Keratinocyte (primary cell): ENCODE data around the gene POPDC3. TPM values are rescaled to one million over a fixed set of nuclear protein-coding genes. Genes with fewer than 3 reads are reported as not detected.

Source experiments
- DNase-seq: peaks from one replicate; pipeline ENCODE4 v3.0.0-alpha.2; 2011; ENCODE audit warnings: low read depth, missing footprints, low spot score
- FAIRE-seq: peaks from 2 replicates; lab custom pipeline; 2011; peaks lifted over from hg19 to GRCh38; lab: Jason Lieb, UNC
- H2AFZ ChIP-seq: 2 replicates; pipeline ENCODE4 v1.6.0; 2012; ENCODE audit warnings: low read length, control low read depth, inconsistent platforms; ENCODE audit not compliant: control insufficient read depth
- H3K27ac ChIP-seq: 2 replicates; pipeline ENCODE4 v1.5.1; 2011; ENCODE audit warnings: low read length; ENCODE audit not compliant: control insufficient read depth, insufficient read depth
- H3K27me3 ChIP-seq: 3 replicates; pipeline ENCODE4 v1.6.0; 2011; ENCODE audit warnings: low read length; ENCODE audit not compliant: control insufficient read depth, insufficient read depth; ENCODE audit errors: extremely low read depth
- H3K36me3 ChIP-seq, 2 experiments: 2 replicates in 1 of 2; 3 replicates in 1 of 2; pipeline ENCODE4 v1.5.1; 2011; ENCODE audit warnings: low read length in 2 of 2, mild to moderate bottlenecking in 1 of 2; ENCODE audit not compliant: control insufficient read depth in 2 of 2, insufficient read depth in 2 of 2; ENCODE audit errors: extremely low read depth in 1 of 2
- H3K4me1 ChIP-seq: 3 replicates; pipeline ENCODE4 v1.5.1; 2011; ENCODE audit warnings: low read length; ENCODE audit not compliant: control insufficient read depth, insufficient read depth; ENCODE audit errors: extremely low read depth
- H3K4me2 ChIP-seq: 3 replicates; pipeline ENCODE4 v1.6.0; 2011; ENCODE audit warnings: low read depth, low read length; ENCODE audit not compliant: control insufficient read depth, insufficient read depth; ENCODE audit errors: extremely low read depth
- H3K4me3 ChIP-seq, 3 experiments: fragments of 200-600 bp in 1 of 3; sonication (generic) in 1 of 3; 2 replicates in 2 of 3; 3 replicates in 1 of 3; pipeline ENCODE4 v1.5.1; 2011 to 2016; ENCODE audit warnings: low read length in 3 of 3, mild to moderate bottlenecking in 3 of 3, control low read depth in 2 of 3, inconsistent platforms in 1 of 3, low read depth in 1 of 3, mixed read lengths in 1 of 3, mixed run types in 1 of 3, moderate library complexity in 1 of 3; ENCODE audit not compliant: control insufficient read depth in 2 of 3, insufficient read depth in 2 of 3; ENCODE audit errors: extremely low read depth in 1 of 3
- H3K79me2 ChIP-seq: 2 replicates; pipeline ENCODE4 v1.6.0; 2012; ENCODE audit warnings: low read length; ENCODE audit not compliant: control insufficient read depth, insufficient read depth
- H3K9ac ChIP-seq: 3 replicates; pipeline ENCODE4 v1.6.0; 2011; ENCODE audit warnings: low read length; ENCODE audit not compliant: control insufficient read depth, insufficient read depth; ENCODE audit errors: extremely low read depth
- H3K9me1 ChIP-seq: 3 replicates; pipeline ENCODE4 v1.6.0; 2011; ENCODE audit warnings: low read length; ENCODE audit not compliant: control insufficient read depth, insufficient read depth; ENCODE audit errors: extremely low read depth
- H3K9me3 ChIP-seq: 2 replicates; pipeline ENCODE4 v1.5.1; 2012; ENCODE audit warnings: low read depth, low read length; ENCODE audit not compliant: control insufficient read depth
- H4K20me1 ChIP-seq: 3 replicates; pipeline ENCODE4 v1.6.0; 2011; ENCODE audit warnings: low read length; ENCODE audit not compliant: control insufficient read depth, insufficient read depth; ENCODE audit errors: extremely low read depth
- EZH2 ChIP-seq: IDR thresholded peaks from one replicate; pipeline ENCODE4 v1.6.1; 2012; ENCODE audit warnings: inconsistent platforms, mild to moderate bottlenecking, low read length, moderate library complexity
- dilution Hi-C: fragments of 300-500 bp; cut with MboI; formaldehyde crosslinking; loops from one replicate; pipeline ENCODE4 v1.7.0; 2020; ENCODE audit warnings: low sequenced_read_pairs; ENCODE audit not compliant: extremely low pct_ligation_motif_present
- polyA plus RNA-seq, 5 experiments: library from polyadenylated mRNA; depleted of rRNA in 3 of 5; stranded (reverse) in 3 of 5; stranded (forward) in 1 of 5; unstranded in 1 of 5; fragments of >200 nt; gene quantifications; 1 replicate in 1 of 5; 2 replicates in 3 of 5; 3 replicates in 1 of 5; pipeline versions ENCODE4 v1.2.1 to v1.2.3, GENCODE V29; 2011 to 2012; ENCODE audit warnings: missing spikeins in 2 of 5, low read depth in 1 of 5, low replicate concordance in 1 of 5
- TF ChIP-seq, protein P1 (sequence below), 3 experiments: IDR thresholded peaks in 1 of 3; conservative IDR thresholded peaks in 1 of 3; optimal IDR thresholded peaks in 1 of 3; 2 replicates in 2 of 3; 3 replicates in 1 of 3; pipeline versions ENCODE3 to v1.5.1; 2011; ENCODE audit warnings: low read length in 3 of 3, mild to moderate bottlenecking in 3 of 3, moderate library complexity in 2 of 3, control low read depth in 1 of 3, inconsistent platforms in 1 of 3; ENCODE audit not compliant: insufficient read depth in 2 of 3; ENCODE audit errors: extremely low read depth in 1 of 3

Gene POPDC3
- polyA plus RNA-seq, 1 donor (not counting 4 experiments of a cell fraction or from before 2014, with no cell fraction given): 17.2 TPM

DNA sequence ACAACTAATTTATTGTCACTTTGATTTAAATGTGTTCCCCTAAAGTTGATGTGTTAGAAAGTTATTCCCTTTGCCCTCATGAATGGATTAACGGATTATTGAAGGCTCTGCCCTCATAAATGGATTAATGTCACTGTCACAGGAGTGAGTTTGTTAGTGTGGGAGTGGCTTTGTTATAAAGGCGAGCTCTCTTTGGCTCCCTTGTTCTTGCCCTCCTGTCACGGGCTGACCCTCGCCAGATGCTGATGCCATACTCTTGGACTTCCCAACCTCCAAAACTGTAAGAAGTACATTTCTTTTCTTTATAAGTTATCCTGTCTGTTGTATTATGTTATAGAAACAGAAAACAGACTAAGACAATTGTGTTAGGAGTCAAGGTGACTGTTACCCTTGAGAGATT lies 22.7 kb upstream of the POPDC3 start:
- TF ChIP-seq, protein P1, sequence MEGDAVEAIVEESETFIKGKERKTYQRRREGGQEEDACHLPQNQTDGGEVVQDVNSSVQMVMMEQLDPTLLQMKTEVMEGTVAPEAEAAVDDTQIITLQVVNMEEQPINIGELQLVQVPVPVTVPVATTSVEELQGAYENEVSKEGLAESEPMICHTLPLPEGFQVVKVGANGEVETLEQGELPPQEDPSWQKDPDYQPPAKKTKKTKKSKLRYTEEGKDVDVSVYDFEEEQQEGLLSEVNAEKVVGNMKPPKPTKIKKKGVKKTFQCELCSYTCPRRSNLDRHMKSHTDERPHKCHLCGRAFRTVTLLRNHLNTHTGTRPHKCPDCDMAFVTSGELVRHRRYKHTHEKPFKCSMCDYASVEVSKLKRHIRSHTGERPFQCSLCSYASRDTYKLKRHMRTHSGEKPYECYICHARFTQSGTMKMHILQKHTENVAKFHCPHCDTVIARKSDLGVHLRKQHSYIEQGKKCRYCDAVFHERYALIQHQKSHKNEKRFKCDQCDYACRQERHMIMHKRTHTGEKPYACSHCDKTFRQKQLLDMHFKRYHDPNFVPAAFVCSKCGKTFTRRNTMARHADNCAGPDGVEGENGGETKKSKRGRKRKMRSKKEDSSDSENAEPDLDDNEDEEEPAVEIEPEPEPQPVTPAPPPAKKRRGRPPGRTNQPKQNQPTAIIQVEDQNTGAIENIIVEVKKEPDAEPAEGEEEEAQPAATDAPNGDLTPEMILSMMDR (optimal IDR thresholded peaks at IDR 0.05 in 1 of 3, IDR thresholded peaks at IDR 0.05 in 1 of 3, conservative IDR thresholded peaks at IDR 0.05 in 1 of 3; ENCODE audit: extremely low read depth in 1 of 3, insufficient read depth in 2 of 3, low read length in 3 of 3): no peak
- TF ChIP-seq EZH2: no peak
- no peak overlapping the region for H3K9ac ChIP-seq
- no peak overlapping the region for H2AFZ ChIP-seq
- no peak overlapping the region for H3K27ac ChIP-seq
- no peaks in the 10 kb centered on the region for H3K4me1 ChIP-seq
- no peaks in the 10 kb centered on the region for H4K20me1 ChIP-seq
- no peaks in the 10 kb centered on the region for H3K9me1 ChIP-seq
- no peaks in the 10 kb centered on the region for H3K9me3 ChIP-seq
- dilution Hi-C loops: no loop called here
- no peak overlapping the region for H3K4me3 ChIP-seq
- H3K36me3 ChIP-seq: no peaks in the 10 kb centered on the region
- H3K27me3 ChIP-seq: no peaks in the 10 kb centered on the region
- no peak overlapping the region for H3K4me2 ChIP-seq
- H3K79me2 ChIP-seq: no peaks in the 10 kb centered on the region
- DNase-seq (no peak), FAIRE-seq (no peak)

DNA sequence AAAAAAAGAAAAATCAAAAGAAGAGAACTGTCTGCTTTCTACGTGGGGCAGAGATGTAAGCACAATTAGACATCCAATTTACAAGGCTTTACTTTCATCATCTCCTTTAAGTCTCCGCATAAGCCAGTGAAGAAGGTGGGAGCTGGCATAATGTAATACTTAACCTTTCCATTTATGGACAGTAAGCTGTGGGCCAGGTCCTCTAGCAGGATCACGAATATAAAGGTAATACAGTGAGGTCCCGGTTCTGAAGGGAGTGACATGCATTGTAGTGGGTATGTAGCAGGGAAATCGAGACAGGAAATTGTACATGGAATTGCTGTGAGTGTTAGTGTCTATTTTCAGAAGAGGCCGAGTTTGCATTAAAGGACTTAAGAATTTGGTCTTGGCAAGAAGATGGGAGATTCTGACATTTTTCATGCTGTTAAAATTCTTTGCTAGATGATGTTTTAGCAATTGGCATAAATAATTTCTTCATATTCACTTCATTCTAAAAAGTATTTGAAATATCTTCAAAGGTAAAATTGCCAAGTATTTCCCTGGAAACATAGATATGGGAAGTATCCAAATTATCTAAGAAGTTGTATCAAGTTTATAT lies 20.4 kb upstream of the POPDC3 start:
- H3K36me3 ChIP-seq: no peaks in the 10 kb centered on the region
- FAIRE-seq (no peak), DNase-seq (no peak)
- dilution Hi-C loops: no loop called here
- no peaks in the 10 kb centered on the region for H3K27me3 ChIP-seq
- no peaks in the 10 kb centered on the region for H4K20me1 ChIP-seq
- H3K4me1 ChIP-seq: peaks cover 8% of the 10 kb centered on the region
- no peaks in the 10 kb centered on the region for H3K9me1 ChIP-seq
- H3K9ac ChIP-seq: no peak overlapping the region
- H3K9me3 ChIP-seq: no peaks in the 10 kb centered on the region
- no peaks in the 10 kb centered on the region for H3K79me2 ChIP-seq
- TF ChIP-seq EZH2: no peak
- TF ChIP-seq, protein P1 (optimal IDR thresholded peaks at IDR 0.05 in 1 of 3, IDR thresholded peaks at IDR 0.05 in 1 of 3, conservative IDR thresholded peaks at IDR 0.05 in 1 of 3; ENCODE audit: extremely low read depth in 1 of 3, insufficient read depth in 2 of 3, low read length in 3 of 3): no peak
- no peak overlapping the region for H2AFZ ChIP-seq
- no peak overlapping the region for H3K4me3 ChIP-seq
- no peak overlapping the region for H3K4me2 ChIP-seq
- H3K27ac ChIP-seq: no peak overlapping the region
